SU-DHL-6 (cell line): Measurements from ENCODE around the gene CRHR2.

Experiments used
- H2AFZ ChIP-seq: fragments of 200-600 bp; sonication (generic); 2 replicates; pipeline ENCODE4 v1.6.1; 2014; ENCODE audit warnings: low read depth, mild to moderate bottlenecking, moderate library complexity, mixed read lengths, antibody characterized with exemption, low read length; ENCODE audit not compliant: severe bottlenecking
- H3F3A ChIP-seq: fragments of 200-600 bp; shearing (Covaris generic); 2 replicates; pipeline ENCODE4 v1.6.0; 2016; ENCODE audit warnings: antibody characterized with exemption, mild to moderate bottlenecking; ENCODE audit not compliant: insufficient read depth
- H3K27ac ChIP-seq: fragments of 200-600 bp; sonication (generic); 2 replicates; pipeline ENCODE4 v1.5.1; 2016; ENCODE audit warnings: low read depth, mild to moderate bottlenecking, low read length, moderate library complexity, mixed read lengths
- H3K27me3 ChIP-seq: fragments of 200-600 bp; sonication (generic), shearing (Covaris generic); 2 replicates; pipeline ENCODE4 v1.6.0; 2014; ENCODE audit warnings: mild to moderate bottlenecking, low read length
- H3K36me3 ChIP-seq: fragments of 200-600 bp; sonication (generic); 2 replicates; pipeline ENCODE4 v1.6.1; 2014; ENCODE audit warnings: mild to moderate bottlenecking, low read length, mixed read lengths
- H3K4me2 ChIP-seq: fragments of 300-600, 200-600 bp; shearing (Covaris generic), sonication (generic); 2 replicates; pipeline ENCODE4 v1.6.0; 2014; ENCODE audit warnings: low read length, low read depth, mild to moderate bottlenecking; ENCODE audit not compliant: poor library complexity, severe bottlenecking
- H3K4me3 ChIP-seq: fragments of 200-600 bp; sonication (generic); 2 replicates; pipeline ENCODE4 v1.5.1; 2014; ENCODE audit warnings: antibody characterized with exemption, low read length, mild to moderate bottlenecking, mixed read lengths; ENCODE audit not compliant: insufficient read depth, poor library complexity, severe bottlenecking
- H3K79me2 ChIP-seq: fragments of 200-600 bp; sonication (generic); 2 replicates; pipeline ENCODE4 v1.6.1; 2014; ENCODE audit warnings: mild to moderate bottlenecking, low read length, moderate library complexity; ENCODE audit not compliant: insufficient read depth
- H3K9ac ChIP-seq: fragments of 200-600 bp; sonication (generic); 2 replicates; pipeline ENCODE4 v1.7.0; 2014; ENCODE audit warnings: mild to moderate bottlenecking, low read length
- H3K9me2 ChIP-seq: fragments of 200-600 bp; sonication (generic); replicated peaks from 2 replicates; pipeline ENCODE4 v1.6.1; 2014; ENCODE audit warnings: low read length; ENCODE audit not compliant: insufficient read depth
- H3K9me3 ChIP-seq: fragments of 200-600 bp; sonication (generic); 2 replicates; pipeline ENCODE4 v1.6.1; 2014; ENCODE audit warnings: low read length, mixed read lengths; ENCODE audit not compliant: insufficient read depth
- H4K20me1 ChIP-seq: fragments of 200-600 bp; sonication (generic); 2 replicates; pipeline ENCODE4 v1.6.1; 2014; ENCODE audit warnings: low read depth, mild to moderate bottlenecking, antibody characterized with exemption, low read length, moderate library complexity, mixed read lengths
- EZH2phosphoT487 ChIP-seq: fragments of 200-600 bp; sonication (generic), shearing (Covaris generic); conservative IDR thresholded peaks from 2 replicates; pipeline ENCODE4 v1.6.1; 2018; ENCODE audit warnings: mild to moderate bottlenecking, antibody characterized with exemption, low read length, moderate library complexity, mixed read lengths
- TF ChIP-seq, protein P1 (sequence below): fragments of 200-600 bp; sonication (generic); IDR thresholded peaks from one replicate; pipeline ENCODE4 v1.5.1; 2017; ENCODE audit warnings: antibody characterized with exemption, mild to moderate bottlenecking, low read length, moderate library complexity; ENCODE audit not compliant: insufficient read depth, poor library complexity, severe bottlenecking

The CRHR2 gene

DNA sequence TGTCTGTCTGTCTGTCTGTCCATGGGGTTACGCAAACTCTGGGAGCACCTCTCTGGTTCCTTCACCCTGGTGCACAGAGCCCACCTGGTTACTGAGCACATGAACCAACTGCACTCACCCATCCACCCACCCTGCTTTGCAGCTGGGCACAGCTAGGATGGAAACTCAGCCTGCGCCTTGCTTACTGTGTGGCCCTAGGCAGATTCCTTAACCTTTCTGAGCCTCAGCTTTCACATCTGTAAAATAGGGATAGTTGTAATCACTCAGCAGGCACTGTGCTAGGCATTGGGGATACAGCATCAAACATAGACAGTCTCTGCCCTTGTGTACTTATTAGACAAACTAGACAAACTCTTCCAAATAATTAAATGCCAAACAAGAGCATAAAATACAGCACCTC is 47.8 kb upstream of the CRHR2 start:
- Histone ChIP-seq H4K20me1 (no peaks in the 10 kb centered on the region), H3K9ac (no peak overlapping the region), H2AFZ (no peak overlapping the region), H3K9me2 (no peaks in the 10 kb centered on the region), H3K36me3 (no peaks in the 10 kb centered on the region), H3K4me3 (no peak overlapping the region), H3K4me2 (no peak overlapping the region), H3K27me3 (no peaks in the 10 kb centered on the region), H3K79me2 (no peaks in the 10 kb centered on the region), H3F3A (no peaks in the 10 kb centered on the region), H3K27ac (no peak overlapping the region), H3K9me3 (no peaks in the 10 kb centered on the region)
- TF ChIP-seq, protein P1, sequence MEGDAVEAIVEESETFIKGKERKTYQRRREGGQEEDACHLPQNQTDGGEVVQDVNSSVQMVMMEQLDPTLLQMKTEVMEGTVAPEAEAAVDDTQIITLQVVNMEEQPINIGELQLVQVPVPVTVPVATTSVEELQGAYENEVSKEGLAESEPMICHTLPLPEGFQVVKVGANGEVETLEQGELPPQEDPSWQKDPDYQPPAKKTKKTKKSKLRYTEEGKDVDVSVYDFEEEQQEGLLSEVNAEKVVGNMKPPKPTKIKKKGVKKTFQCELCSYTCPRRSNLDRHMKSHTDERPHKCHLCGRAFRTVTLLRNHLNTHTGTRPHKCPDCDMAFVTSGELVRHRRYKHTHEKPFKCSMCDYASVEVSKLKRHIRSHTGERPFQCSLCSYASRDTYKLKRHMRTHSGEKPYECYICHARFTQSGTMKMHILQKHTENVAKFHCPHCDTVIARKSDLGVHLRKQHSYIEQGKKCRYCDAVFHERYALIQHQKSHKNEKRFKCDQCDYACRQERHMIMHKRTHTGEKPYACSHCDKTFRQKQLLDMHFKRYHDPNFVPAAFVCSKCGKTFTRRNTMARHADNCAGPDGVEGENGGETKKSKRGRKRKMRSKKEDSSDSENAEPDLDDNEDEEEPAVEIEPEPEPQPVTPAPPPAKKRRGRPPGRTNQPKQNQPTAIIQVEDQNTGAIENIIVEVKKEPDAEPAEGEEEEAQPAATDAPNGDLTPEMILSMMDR: no peak
- no peak for TF ChIP-seq EZH2phosphoT487

DNA sequence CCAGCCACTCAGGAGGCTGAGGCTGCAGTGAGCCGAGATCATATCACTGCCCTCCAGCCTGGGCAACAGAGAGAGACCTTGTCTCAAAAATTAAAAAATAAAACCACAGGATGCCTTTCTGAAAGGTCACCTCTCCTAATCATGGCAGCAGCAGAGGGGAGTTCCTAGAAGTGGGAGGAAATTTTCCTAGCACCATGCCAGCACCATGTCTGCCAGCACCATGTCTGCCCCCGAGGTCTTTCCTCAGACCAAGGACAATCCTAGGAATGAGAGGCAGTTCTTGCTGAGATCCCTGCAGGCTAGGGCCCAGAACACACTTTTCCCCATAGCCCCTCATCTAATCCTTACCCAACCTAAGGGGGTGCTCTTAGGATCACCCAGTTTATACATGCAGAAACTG is 47.4 kb upstream of the CRHR2 start:
- H3K9me2 ChIP-seq: no peaks in the 10 kb centered on the region
- no peaks in the 10 kb centered on the region for H3K9me3 ChIP-seq
- H3K9ac ChIP-seq: no peak overlapping the region
- no peak overlapping the region for H3K4me2 ChIP-seq
- H3K27ac ChIP-seq: no peak overlapping the region
- H3K36me3 ChIP-seq: no peaks in the 10 kb centered on the region
- no peaks in the 10 kb centered on the region for H3F3A ChIP-seq
- H3K4me3 ChIP-seq: no peak overlapping the region
- no peaks in the 10 kb centered on the region for H4K20me1 ChIP-seq
- no peak overlapping the region for H2AFZ ChIP-seq
- no peak for TF ChIP-seq EZH2phosphoT487
- TF ChIP-seq, protein P1: no peak
- H3K79me2 ChIP-seq: no peaks in the 10 kb centered on the region
- no peaks in the 10 kb centered on the region for H3K27me3 ChIP-seq

DNA sequence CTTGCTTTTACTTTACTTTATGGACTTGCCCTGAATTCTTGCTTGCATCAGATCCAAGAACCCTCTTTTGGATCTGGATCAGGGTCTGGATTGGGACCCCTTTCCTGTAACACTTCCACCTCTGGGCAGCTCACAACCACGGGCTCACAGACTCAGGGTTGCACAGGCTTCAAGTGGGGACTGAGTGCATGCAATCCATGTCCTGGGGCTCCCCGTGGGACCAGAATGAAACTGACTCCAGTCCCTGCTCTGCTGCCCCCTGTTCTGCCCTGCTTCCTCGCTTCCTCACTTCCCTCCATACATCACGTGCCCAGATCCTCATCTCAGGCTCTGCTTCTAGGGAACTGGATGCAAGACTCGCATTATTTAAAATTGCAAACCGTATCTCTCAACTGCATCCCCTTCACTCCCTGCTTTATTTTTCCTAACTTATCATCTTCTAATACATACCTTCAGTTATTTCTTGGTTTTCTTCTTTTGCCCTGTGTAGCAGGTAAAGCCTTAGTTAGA is 46.4 kb upstream of the CRHR2 start:
- H4K20me1 ChIP-seq: no peaks in the 10 kb centered on the region
- H2AFZ ChIP-seq: no peak overlapping the region
- TF ChIP-seq, protein P1: no peak
- no peak for TF ChIP-seq EZH2phosphoT487
- H3K4me3 ChIP-seq: no peak overlapping the region
- H3K27me3 ChIP-seq: no peaks in the 10 kb centered on the region
- H3K9me3 ChIP-seq: no peaks in the 10 kb centered on the region
- H3F3A ChIP-seq: no peaks in the 10 kb centered on the region
- no peaks in the 10 kb centered on the region for H3K9me2 ChIP-seq
- no peaks in the 10 kb centered on the region for H3K36me3 ChIP-seq
- H3K27ac ChIP-seq: no peak overlapping the region
- H3K9ac ChIP-seq: no peak overlapping the region
- no peaks in the 10 kb centered on the region for H3K79me2 ChIP-seq
- H3K4me2 ChIP-seq: no peak overlapping the region
